Neural progenitor cell (in vitro differentiated cells): Measurements from ENCODE around the gene GGCX. TPM values are rescaled to one million over a fixed set of nuclear protein-coding genes. Genes with fewer than 3 reads are reported as not detected.

Source experiments
- DNase-seq: peaks from one replicate; pipeline ENCODE4 v3.0.0-alpha.2; 2016; ENCODE audit warnings: low spot score
- H2AFZ ChIP-seq: fragments of 200-600 bp; sonication (generic); replicated peaks from 2 replicates; pipeline ENCODE4 v1.6.1; 2016; ENCODE audit warnings: antibody characterized with exemption
- H3F3A ChIP-seq: fragments of 200-600 bp; sonication (generic); 2 replicates; pipeline ENCODE4 v1.6.1; 2016; ENCODE audit warnings: antibody characterized with exemption, low read depth
- H3K27ac ChIP-seq: fragments of 200-600 bp; sonication (generic); 2 replicates; pipeline ENCODE4 v1.5.1; 2016; ENCODE audit warnings: mild to moderate bottlenecking
- H3K27me3 ChIP-seq: fragments of 200-600 bp; sonication (generic); 2 replicates; pipeline ENCODE4 v1.6.1; 2016; ENCODE audit warnings: mild to moderate bottlenecking, moderate library complexity
- H3K36me3 ChIP-seq: fragments of 200-600 bp; sonication (generic); 2 replicates; pipeline ENCODE4 v1.5.1; 2016
- H3K4me1 ChIP-seq: fragments of 200-600 bp; sonication (generic); 2 replicates; pipeline ENCODE4 v1.6.1; 2016; ENCODE audit warnings: mixed run types
- H3K4me2 ChIP-seq: fragments of 200-600 bp; sonication (generic); 2 replicates; pipeline ENCODE4 v1.6.1; 2016
- H3K4me3 ChIP-seq: fragments of 200-600 bp; sonication (generic); 2 replicates; pipeline ENCODE4 v1.5.1; 2016
- H3K79me2 ChIP-seq: fragments of 200-600 bp; sonication (generic); 2 replicates; pipeline ENCODE4 v1.6.1; 2016; ENCODE audit warnings: low read depth
- H3K9ac ChIP-seq: fragments of 200-600 bp; sonication (generic); 2 replicates; pipeline ENCODE4 v1.6.1; 2016
- H3K9me3 ChIP-seq: fragments of 200-600 bp; sonication (generic); 2 replicates; pipeline ENCODE4 v1.5.1; 2016; ENCODE audit warnings: low read depth
- H4K20me1 ChIP-seq: fragments of 200-600 bp; sonication (generic); 2 replicates; pipeline ENCODE4 v1.6.1; 2016; ENCODE audit warnings: low read depth
- H3K27ac Mint-ChIP-seq: 3 replicates; pipeline ENCODE4 v1.8.0; 2021; ENCODE audit warnings: mixed read lengths
- H3K27me3 Mint-ChIP-seq: 2 replicates; pipeline ENCODE4 v1.8.0; 2022; ENCODE audit warnings: low read depth, mild to moderate bottlenecking, inconsistent platforms, moderate library complexity, mixed read lengths; ENCODE audit not compliant: insufficient read depth
- H3K36me3 Mint-ChIP-seq: 3 replicates; pipeline ENCODE4 v1.8.0; 2021; ENCODE audit warnings: mixed read lengths
- H3K4me1 Mint-ChIP-seq: 3 replicates; pipeline ENCODE4 v1.8.0; 2021; ENCODE audit warnings: mixed read lengths
- H3K4me3 Mint-ChIP-seq: 3 replicates; pipeline ENCODE4 v1.8.0; 2021; ENCODE audit warnings: mild to moderate bottlenecking, moderate library complexity, mixed read lengths
- H3K9me3 Mint-ChIP-seq: 3 replicates; pipeline ENCODE4 v1.8.0; 2020; ENCODE audit warnings: mixed read lengths
- EZH2 ChIP-seq: fragments of 200-600 bp; sonication (generic); IDR thresholded peaks from 2 replicates; pipeline ENCODE4 v1.6.1; 2017; ENCODE audit warnings: antibody characterized with exemption, mild to moderate bottlenecking, moderate library complexity
- EZH2phosphoT487 ChIP-seq: fragments of 200-600 bp; sonication (generic); IDR thresholded peaks from 2 replicates; pipeline ENCODE4 v1.6.1; 2017; ENCODE audit warnings: antibody characterized with exemption
- total RNA-seq: library from RNA; depleted of rRNA; stranded (reverse); fragments of >200 nt; gene quantifications from 2 replicates; pipeline ENCODE4 v1.2.3, GENCODE V29; 2015; ENCODE audit warnings: low replicate concordance
- TF ChIP-seq, protein P1 (sequence below): fragments of 200-600 bp; sonication (generic); IDR thresholded peaks from 2 replicates; pipeline ENCODE4 v1.5.1; 2017; ENCODE audit warnings: antibody characterized with exemption, mild to moderate bottlenecking

Gene GGCX
- total RNA-seq, 1 donor from 2014 or later = 29.7 TPM

DNA sequence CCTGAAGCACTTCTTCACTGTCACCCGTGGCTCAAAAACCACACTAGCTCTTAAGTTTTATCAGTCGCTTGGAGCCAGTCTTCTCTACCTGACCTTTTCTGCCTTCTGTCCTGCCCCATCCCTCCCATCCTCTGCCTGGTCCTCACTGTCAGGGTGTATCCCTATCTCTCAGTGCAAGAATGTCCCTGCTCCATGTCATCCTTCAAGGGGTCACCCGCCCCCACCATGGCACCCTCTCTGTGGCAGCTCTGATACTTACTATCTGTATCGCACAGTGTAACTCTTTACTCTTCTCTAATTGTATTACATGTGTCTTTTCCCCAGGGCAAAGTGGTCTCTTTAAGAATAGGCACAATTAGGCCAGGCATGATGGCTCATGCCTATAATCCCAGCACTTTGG, 27.4 kb upstream of the GGCX start:
- Histone ChIP-seq H3K27ac (no peak overlapping the region), H3K9ac (no peak overlapping the region), H4K20me1 (no peaks in the 10 kb centered on the region), H3K4me2 (no peak overlapping the region), H3K27me3 (peaks cover 69% of the 10 kb centered on the region), H3K4me3 (no peak overlapping the region), H3K4me1 (no peaks in the 10 kb centered on the region), H3F3A (no peaks in the 10 kb centered on the region), H2AFZ (no peak overlapping the region), H3K79me2 (no peaks in the 10 kb centered on the region), H3K36me3 (no peaks in the 10 kb centered on the region), H3K9me3 (no peaks in the 10 kb centered on the region)
- Mint-ChIP-seq H3K4me3 (no peak overlapping the region), H3K27ac (peak overlapping the region; percentile 21), H3K36me3 (no peaks in the 10 kb centered on the region), H3K27me3 (no peaks in the 10 kb centered on the region), H3K4me1 (peaks cover 35% of the 10 kb centered on the region), H3K9me3 (no peaks in the 10 kb centered on the region)
- TF ChIP-seq EZH2 (no peak), EZH2phosphoT487 (no peak)
- TF ChIP-seq, protein P1, sequence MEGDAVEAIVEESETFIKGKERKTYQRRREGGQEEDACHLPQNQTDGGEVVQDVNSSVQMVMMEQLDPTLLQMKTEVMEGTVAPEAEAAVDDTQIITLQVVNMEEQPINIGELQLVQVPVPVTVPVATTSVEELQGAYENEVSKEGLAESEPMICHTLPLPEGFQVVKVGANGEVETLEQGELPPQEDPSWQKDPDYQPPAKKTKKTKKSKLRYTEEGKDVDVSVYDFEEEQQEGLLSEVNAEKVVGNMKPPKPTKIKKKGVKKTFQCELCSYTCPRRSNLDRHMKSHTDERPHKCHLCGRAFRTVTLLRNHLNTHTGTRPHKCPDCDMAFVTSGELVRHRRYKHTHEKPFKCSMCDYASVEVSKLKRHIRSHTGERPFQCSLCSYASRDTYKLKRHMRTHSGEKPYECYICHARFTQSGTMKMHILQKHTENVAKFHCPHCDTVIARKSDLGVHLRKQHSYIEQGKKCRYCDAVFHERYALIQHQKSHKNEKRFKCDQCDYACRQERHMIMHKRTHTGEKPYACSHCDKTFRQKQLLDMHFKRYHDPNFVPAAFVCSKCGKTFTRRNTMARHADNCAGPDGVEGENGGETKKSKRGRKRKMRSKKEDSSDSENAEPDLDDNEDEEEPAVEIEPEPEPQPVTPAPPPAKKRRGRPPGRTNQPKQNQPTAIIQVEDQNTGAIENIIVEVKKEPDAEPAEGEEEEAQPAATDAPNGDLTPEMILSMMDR = no peak
- no peak for DNase-seq

DNA sequence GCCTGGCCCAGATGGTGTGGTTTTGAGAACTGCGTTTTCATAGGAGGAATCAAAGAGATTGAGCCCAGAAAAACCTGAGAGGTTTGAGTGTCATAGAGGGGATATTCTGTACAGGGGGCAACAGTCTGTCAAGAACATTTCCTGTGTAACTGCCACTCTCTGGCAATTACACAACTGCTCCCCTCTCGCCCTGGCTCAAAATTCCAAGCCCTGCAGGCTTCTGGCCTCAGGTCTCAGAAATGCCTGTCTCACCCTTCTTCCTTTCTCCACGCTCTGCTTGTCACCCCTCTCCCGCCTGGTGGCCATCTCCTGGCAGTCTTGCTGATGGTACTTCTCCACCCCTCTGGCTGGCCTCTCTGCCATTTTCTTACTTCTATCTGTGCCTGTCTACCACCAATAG, 26.9 kb upstream of the GGCX start:
- DNase-seq = no peak
- Mint-ChIP-seq H3K9me3 (no peaks in the 10 kb centered on the region), H3K36me3 (no peaks in the 10 kb centered on the region), H3K27ac (peak overlapping the region; percentile 21), H3K27me3 (no peaks in the 10 kb centered on the region), H3K4me3 (no peak overlapping the region), H3K4me1 (peaks cover 35% of the 10 kb centered on the region)
- H3K4me3 ChIP-seq = no peak overlapping the region
- no peak overlapping the region for H2AFZ ChIP-seq
- no peak overlapping the region for H3K4me2 ChIP-seq
- no peaks in the 10 kb centered on the region for H4K20me1 ChIP-seq
- H3K9ac ChIP-seq = no peak overlapping the region
- H3K36me3 ChIP-seq = no peaks in the 10 kb centered on the region
- TF ChIP-seq EZH2 (no peak), EZH2phosphoT487 (no peak)
- TF ChIP-seq, protein P1 = no peak
- peaks cover 73% of the 10 kb centered on the region for H3K27me3 ChIP-seq
- no peaks in the 10 kb centered on the region for H3K79me2 ChIP-seq
- no peaks in the 10 kb centered on the region for H3F3A ChIP-seq
- no peaks in the 10 kb centered on the region for H3K4me1 ChIP-seq
- H3K9me3 ChIP-seq = no peaks in the 10 kb centered on the region
- no peak overlapping the region for H3K27ac ChIP-seq

GRCh38 chr2:85585781-85586105, 24.4 kb upstream of the GGCX start:
- H3K4me3 ChIP-seq = no peak overlapping the region
- H3K27me3 ChIP-seq = peaks cover 98% of the 10 kb centered on the region
- no peaks in the 10 kb centered on the region for H3K4me1 ChIP-seq
- no peaks in the 10 kb centered on the region for H3K79me2 ChIP-seq
- no peak for TF ChIP-seq EZH2
- TF ChIP-seq, protein P1 = no peak
- TF ChIP-seq EZH2phosphoT487 = no peak
- H2AFZ ChIP-seq = no peak overlapping the region
- no peak for DNase-seq
- H3F3A ChIP-seq = no peaks in the 10 kb centered on the region
- H3K27me3 Mint-ChIP-seq = no peaks in the 10 kb centered on the region
- no peaks in the 10 kb centered on the region for H3K9me3 ChIP-seq
- no peak overlapping the region for H3K9ac ChIP-seq
- peaks cover 2% of the 10 kb centered on the region for H3K36me3 Mint-ChIP-seq
- H3K4me2 ChIP-seq = no peak overlapping the region
- no peaks in the 10 kb centered on the region for H4K20me1 ChIP-seq
- no peak overlapping the region for H3K27ac ChIP-seq
- H3K4me1 Mint-ChIP-seq = peaks cover 40% of the 10 kb centered on the region
- H3K4me3 Mint-ChIP-seq = no peak overlapping the region
- peak overlapping the region; percentile 22 for H3K27ac Mint-ChIP-seq
- no peaks in the 10 kb centered on the region for H3K36me3 ChIP-seq
- no peaks in the 10 kb centered on the region for H3K9me3 Mint-ChIP-seq
